Chondrocyte (in vitro differentiated cells): ENCODE measurements around the gene TXNRD2. TPM values are rescaled to one million over a fixed set of nuclear protein-coding genes. Genes with fewer than 3 reads are reported as not detected.

ENCODE experiments used
- DNase-seq: peaks from one replicate; pipeline ENCODE4 v3.0.0; 2021; ENCODE audit warnings: mixed read lengths, low spot score
- H3K27ac Mint-ChIP-seq: one replicate; pipeline ENCODE4 v1.8.0; 2021; ENCODE audit warnings: mild to moderate bottlenecking, moderate library complexity, mixed read lengths; ENCODE audit not compliant: unreplicated experiment
- H3K27me3 Mint-ChIP-seq: 2 replicates; pipeline ENCODE4 v1.8.0; 2021; ENCODE audit warnings: low read depth, mixed read lengths
- H3K36me3 Mint-ChIP-seq: 2 replicates; pipeline ENCODE4 v1.8.0; 2021; ENCODE audit warnings: low read depth, mixed read lengths
- H3K4me1 Mint-ChIP-seq: 2 replicates; pipeline ENCODE4 v1.8.0; 2021; ENCODE audit warnings: low read depth, mild to moderate bottlenecking, mixed read lengths
- H3K4me3 Mint-ChIP-seq: one replicate; pipeline ENCODE4 v1.8.0; 2021; ENCODE audit warnings: mild to moderate bottlenecking, moderate library complexity, mixed read lengths; ENCODE audit not compliant: unreplicated experiment
- H3K9me3 Mint-ChIP-seq: 2 replicates; pipeline ENCODE4 v1.8.0; 2021; ENCODE audit warnings: low read depth, mixed read lengths
- CTCF ChIP-seq: fragments of 200-600 bp; sonication (generic); IDR thresholded peaks from 2 replicates; pipeline ENCODE4 v1.5.0; 2021; ENCODE audit warnings: antibody characterized with exemption, mild to moderate bottlenecking, moderate library complexity
- total RNA-seq: library from RNA; stranded (reverse); gene quantifications from 3 replicates; pipeline ENCODE4 v1.2.1, GENCODE V29; 2021

Gene TXNRD2
- total RNA-seq, 1 donor from 2014 or later: 14.1 TPM

GRCh38 chr22:19948057-19948760 lies 6.6 kb upstream of the TXNRD2 start:
- H3K36me3 Mint-ChIP-seq: peaks cover 7% of the 10 kb centered on the region
- peak; percentile 57 for TF ChIP-seq CTCF
- no peak overlapping the region for H3K4me3 Mint-ChIP-seq
- peak; percentile 4 for DNase-seq
- peaks cover 51% of the 10 kb centered on the region for H3K4me1 Mint-ChIP-seq
- peak overlapping the region; percentile 88 for H3K27ac Mint-ChIP-seq
- no peaks in the 10 kb centered on the region for H3K27me3 Mint-ChIP-seq
- H3K9me3 Mint-ChIP-seq: no peaks in the 10 kb centered on the region

GRCh38 chr22:19943082-19944026 lies 1.7 kb upstream of the TXNRD2 start:
- H3K27me3 Mint-ChIP-seq: no peaks in the 10 kb centered on the region
- peak; percentile 24 for DNase-seq
- peaks cover 1% of the 10 kb centered on the region for H3K36me3 Mint-ChIP-seq
- H3K4me1 Mint-ChIP-seq: peaks cover 56% of the 10 kb centered on the region
- no peaks in the 10 kb centered on the region for H3K9me3 Mint-ChIP-seq
- TF ChIP-seq CTCF: peak; percentile 48
- H3K4me3 Mint-ChIP-seq: peak overlapping the region; percentile 92
- peak overlapping the region; percentile 100 for H3K27ac Mint-ChIP-seq

GRCh38 chr22:19942157-19943081 lies 801 bp upstream of the TXNRD2 start:
- Mint-ChIP-seq H3K4me1 (peaks cover 46% of the 10 kb centered on the region), H3K36me3 (peaks cover 1% of the 10 kb centered on the region), H3K9me3 (no peaks in the 10 kb centered on the region), H3K4me3 (peak overlapping the region; percentile 92), H3K27me3 (no peaks in the 10 kb centered on the region), H3K27ac (peak overlapping the region; percentile 100)
- no peak for TF ChIP-seq CTCF
- DNase-seq: peak; percentile 63

- peaks cover 9% of the 10 kb centered on the region for H3K36me3 Mint-ChIP-seq
- peaks cover 41% of the 10 kb centered on the region for H3K4me1 Mint-ChIP-seq
- peak; percentile 60 for DNase-seq
- no peaks in the 10 kb centered on the region for H3K27me3 Mint-ChIP-seq
- H3K4me3 Mint-ChIP-seq: peak overlapping the region; percentile 92
- H3K27ac Mint-ChIP-seq: peak overlapping the region; percentile 91
- no peak for TF ChIP-seq CTCF
- H3K9me3 Mint-ChIP-seq: peaks cover 14% of the 10 kb centered on the region
Observed at GRCh38 chr22:19940536-19941364, 868 bp downstream of the TXNRD2 start.
